Mucosa of rectum (tissue), 2 donors: ENCODE results near the gene GPBP1.

Experiments used
- H3K27ac ChIP-seq, 2 donors: one replicate each; pipeline ENCODE4 v1.7.0; 2013; ENCODE audit warnings: inconsistent platforms in 2 of 2, low read depth in 2 of 2, low read length in 2 of 2
- H3K27me3 ChIP-seq, 2 donors: one replicate each; pipeline ENCODE4 v1.7.0; 2013; ENCODE audit warnings: low read length in 2 of 2; ENCODE audit not compliant: control insufficient read depth in 2 of 2, insufficient read depth in 2 of 2
- H3K36me3 ChIP-seq, 2 donors: one replicate each; pipeline ENCODE4 v1.7.0; 2013; ENCODE audit warnings: low read length in 2 of 2; ENCODE audit not compliant: control insufficient read depth in 2 of 2, insufficient read depth in 2 of 2
- H3K4me1 ChIP-seq, 2 donors: one replicate each; pipeline ENCODE4 v1.7.0; 2013; ENCODE audit warnings: low read length in 2 of 2, mild to moderate bottlenecking in 1 of 2; ENCODE audit not compliant: control insufficient read depth in 2 of 2, insufficient read depth in 2 of 2
- H3K4me3 ChIP-seq, 2 donors: one replicate each; pipeline ENCODE4 v1.7.0; 2013; ENCODE audit warnings: low read length in 2 of 2
- H3K9ac ChIP-seq, 2 donors: one replicate each; pipeline ENCODE4 v1.7.0; 2013; ENCODE audit warnings: low read length in 2 of 2, low read depth in 1 of 2, mild to moderate bottlenecking in 1 of 2
- H3K9me3 ChIP-seq, 2 donors: one replicate each; pipeline ENCODE4 v1.7.0; 2013; ENCODE audit warnings: low read length in 2 of 2; ENCODE audit not compliant: control insufficient read depth in 2 of 2
- donor health status: healthy.
- donor health status: Normal muscosa, but diverticular disease.

GPBP1 gene

GRCh38 chr5:57207681-57208080, 33.8 kb downstream of the GPBP1 start:
- peaks cover 0 to 3% of the 10 kb centered on the region in 2 donors for H3K4me1 ChIP-seq
- H3K9ac ChIP-seq, result no peak overlapping the region
- no peak overlapping the region for H3K27ac ChIP-seq
- peaks cover 0 to 8% of the 10 kb centered on the region in 2 donors for H3K36me3 ChIP-seq
- H3K4me3 ChIP-seq, result no peak overlapping the region
- no peaks in the 10 kb centered on the region for H3K9me3 ChIP-seq
- no peaks in the 10 kb centered on the region for H3K27me3 ChIP-seq

GRCh38 chr5:57209316-57210040, 35.6 kb downstream of the GPBP1 start:
- Histone ChIP-seq H3K9ac (no peak overlapping the region), H3K36me3 (peaks cover 4 to 14% of the 10 kb centered on the region in 2 donors), H3K27me3 (no peaks in the 10 kb centered on the region), H3K4me3 (no peak overlapping the region), H3K4me1 (no peaks in the 10 kb centered on the region), H3K9me3 (no peaks in the 10 kb centered on the region), H3K27ac (no peak overlapping the region)

GRCh38 chr5:57210633-57211032, 36.8 kb downstream of the GPBP1 start:
- Histone ChIP-seq H3K27ac (no peak overlapping the region), H3K36me3 (peaks cover 12 to 26% of the 10 kb centered on the region in 2 donors), H3K27me3 (no peaks in the 10 kb centered on the region), H3K9me3 (no peaks in the 10 kb centered on the region), H3K4me3 (no peak overlapping the region), H3K4me1 (no peaks in the 10 kb centered on the region), H3K9ac (no peak overlapping the region)

- no peaks in the 10 kb centered on the region for H3K4me1 ChIP-seq
- no peak overlapping the region for H3K27ac ChIP-seq
- peaks cover 16 to 29% of the 10 kb centered on the region in 2 donors for H3K36me3 ChIP-seq
- H3K4me3 ChIP-seq, result no peak overlapping the region
- H3K27me3 ChIP-seq, result no peaks in the 10 kb centered on the region
- no peak overlapping the region for H3K9ac ChIP-seq
- no peaks in the 10 kb centered on the region for H3K9me3 ChIP-seq
These were observed 37.2 kb downstream of the GPBP1 start for GRCh38 chr5:57211039-57211438.

GRCh38 chr5:57215629-57216195, 41.9 kb downstream of the GPBP1 start:
- no peaks in the 10 kb centered on the region for H3K4me1 ChIP-seq
- H3K27ac ChIP-seq, result no peak overlapping the region
- H3K36me3 ChIP-seq, result peaks cover 18 to 32% of the 10 kb centered on the region in 2 donors
- no peaks in the 10 kb centered on the region for H3K9me3 ChIP-seq
- no peak overlapping the region for H3K4me3 ChIP-seq
- no peak overlapping the region for H3K9ac ChIP-seq
- no peaks in the 10 kb centered on the region for H3K27me3 ChIP-seq

GRCh38 chr5:57216714-57217113, 42.9 kb downstream of the GPBP1 start:
- H3K4me3 ChIP-seq, result no peak overlapping the region
- H3K36me3 ChIP-seq, result peaks cover 18 to 28% of the 10 kb centered on the region in 2 donors
- H3K27me3 ChIP-seq, result no peaks in the 10 kb centered on the region
- H3K9me3 ChIP-seq, result no peaks in the 10 kb centered on the region
- H3K4me1 ChIP-seq, result no peaks in the 10 kb centered on the region
- no peak overlapping the region for H3K9ac ChIP-seq
- no peak overlapping the region for H3K27ac ChIP-seq

- no peaks in the 10 kb centered on the region for H3K9me3 ChIP-seq
- peaks cover 14 to 22% of the 10 kb centered on the region in 2 donors for H3K36me3 ChIP-seq
- H3K27me3 ChIP-seq, result no peaks in the 10 kb centered on the region
- no peak overlapping the region for H3K4me3 ChIP-seq
- no peak overlapping the region for H3K9ac ChIP-seq
- no peaks in the 10 kb centered on the region for H3K4me1 ChIP-seq
- H3K27ac ChIP-seq, result no peak overlapping the region
These were observed 45.5 kb downstream of the GPBP1 start for GRCh38 chr5:57219386-57219785.

GRCh38 chr5:57221049-57221568, 47.2 kb downstream of the GPBP1 start:
- Histone ChIP-seq H3K4me1 (no peaks in the 10 kb centered on the region), H3K9me3 (no peaks in the 10 kb centered on the region), H3K9ac (no peak overlapping the region), H3K4me3 (no peak overlapping the region), H3K27me3 (no peaks in the 10 kb centered on the region), H3K36me3 (peaks cover 7 to 8% of the 10 kb centered on the region in 2 donors), H3K27ac (no peak overlapping the region)

GRCh38 chr5:57225553-57225952, 51.7 kb downstream of the GPBP1 start:
- no peaks in the 10 kb centered on the region for H3K9me3 ChIP-seq
- no peak overlapping the region for H3K27ac ChIP-seq
- H3K27me3 ChIP-seq, result no peaks in the 10 kb centered on the region
- H3K36me3 ChIP-seq, result peaks cover 3 to 5% of the 10 kb centered on the region in 2 donors
- no peak overlapping the region for H3K9ac ChIP-seq
- no peaks in the 10 kb centered on the region for H3K4me1 ChIP-seq
- H3K4me3 ChIP-seq, result no peak overlapping the region

GRCh38 chr5:57229313-57229712, 55.5 kb downstream of the GPBP1 start:
- no peak overlapping the region for H3K4me3 ChIP-seq
- H3K9me3 ChIP-seq, result no peaks in the 10 kb centered on the region
- no peaks in the 10 kb centered on the region for H3K4me1 ChIP-seq
- peaks cover 28 to 31% of the 10 kb centered on the region in 2 donors for H3K36me3 ChIP-seq
- H3K27ac ChIP-seq, result no peak overlapping the region
- H3K9ac ChIP-seq, result no peak overlapping the region
- no peaks in the 10 kb centered on the region for H3K27me3 ChIP-seq
